GM19455 (cell line): ENCODE data around the gene FANCE.
"Not testable (repeated sequence)": the region's sequence is repeated elsewhere in the genome, so short reads cannot be mapped to it uniquely, and the experiment has no call there.

Source experiments
- ATAC-seq: cut with Tn5 transposase; IDR thresholded peaks from one replicate; pipeline ENCODE4 v1.9.1; 2021; ENCODE audit not compliant: unreplicated experiment

Gene FANCE

DNA sequence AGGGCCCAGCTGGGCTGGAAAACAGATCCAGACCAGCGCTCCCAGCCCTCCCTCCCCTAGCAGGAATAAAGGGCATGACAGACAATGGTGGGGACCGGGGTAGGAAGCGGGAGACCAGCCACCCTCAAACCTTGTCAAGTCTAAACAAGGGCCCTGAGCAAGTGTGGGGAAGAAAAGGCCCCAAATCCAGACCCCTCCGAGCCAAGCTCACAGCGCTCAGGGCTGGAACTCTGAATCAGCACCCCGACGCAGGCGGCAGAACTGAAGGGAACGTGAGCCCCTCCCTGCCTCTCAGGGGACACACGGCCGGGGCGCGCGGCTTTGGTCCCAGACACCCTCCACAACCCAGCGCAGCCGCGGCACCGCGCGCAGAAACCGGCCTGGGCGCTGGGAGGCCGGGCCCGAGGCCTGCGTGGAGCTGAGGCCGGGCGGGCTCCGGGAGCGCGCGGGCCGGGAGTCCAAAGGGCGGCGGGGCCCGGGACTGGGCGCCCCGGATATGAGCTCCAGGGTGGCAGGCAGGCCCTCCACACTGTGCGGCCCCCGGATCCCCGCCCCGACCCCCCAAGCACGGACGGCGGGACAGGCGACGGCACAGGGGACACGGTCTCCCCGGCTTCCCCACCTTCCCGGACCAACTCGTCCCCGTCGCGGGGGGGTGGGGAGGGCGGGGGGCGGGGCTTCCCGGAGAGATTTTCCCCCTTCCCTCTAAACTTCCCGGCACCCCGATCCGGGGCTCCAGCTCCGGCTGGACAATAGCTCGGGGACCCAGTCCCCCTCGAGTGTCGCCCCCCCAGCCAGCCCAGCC lies 44.1 kb downstream of the FANCE start:
- no peak for ATAC-seq

DNA sequence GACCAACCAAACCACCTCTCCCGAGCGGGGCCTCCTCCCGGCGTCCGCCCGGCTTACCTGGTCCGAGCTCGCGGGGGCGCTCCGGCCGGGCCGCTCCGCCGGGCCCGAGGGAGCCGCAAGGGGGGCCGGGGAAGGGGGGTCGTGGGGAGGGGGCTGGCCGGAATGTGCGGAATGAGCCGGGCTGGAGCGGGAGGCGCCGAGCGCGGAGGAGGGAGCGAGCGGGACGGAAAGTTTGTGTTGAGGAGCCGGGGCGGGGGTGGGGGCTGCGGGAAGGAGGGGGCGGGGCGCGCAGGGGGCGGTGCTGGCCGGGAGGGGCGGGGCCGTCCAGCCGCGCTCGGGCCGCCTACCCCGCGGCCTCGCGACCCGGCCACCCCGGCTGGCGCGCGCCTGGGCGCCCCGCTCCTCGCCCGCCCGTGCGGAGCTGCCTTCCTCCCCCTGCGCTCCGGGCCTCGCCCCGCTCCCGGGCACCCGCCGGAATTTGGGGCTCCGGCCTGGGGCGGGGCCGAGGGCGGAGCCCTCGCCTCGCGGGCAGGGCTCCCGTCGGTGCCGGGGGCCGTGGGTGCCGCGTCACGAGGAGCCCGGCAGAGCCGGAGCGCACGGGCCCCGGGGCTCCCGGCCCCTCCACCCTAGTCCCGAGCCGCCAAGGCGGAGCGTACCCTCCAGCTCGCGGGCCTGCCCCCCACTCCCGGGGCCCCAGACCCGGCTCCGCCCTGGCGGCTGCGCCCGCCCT lies 44.9 kb downstream of the FANCE start, which contains the start of gene TEAD3:
Gene TEAD3, minus strand, starts transcription at position 239 of the 730 bp plus-strand sequence.
- ATAC-seq: no peak

DNA sequence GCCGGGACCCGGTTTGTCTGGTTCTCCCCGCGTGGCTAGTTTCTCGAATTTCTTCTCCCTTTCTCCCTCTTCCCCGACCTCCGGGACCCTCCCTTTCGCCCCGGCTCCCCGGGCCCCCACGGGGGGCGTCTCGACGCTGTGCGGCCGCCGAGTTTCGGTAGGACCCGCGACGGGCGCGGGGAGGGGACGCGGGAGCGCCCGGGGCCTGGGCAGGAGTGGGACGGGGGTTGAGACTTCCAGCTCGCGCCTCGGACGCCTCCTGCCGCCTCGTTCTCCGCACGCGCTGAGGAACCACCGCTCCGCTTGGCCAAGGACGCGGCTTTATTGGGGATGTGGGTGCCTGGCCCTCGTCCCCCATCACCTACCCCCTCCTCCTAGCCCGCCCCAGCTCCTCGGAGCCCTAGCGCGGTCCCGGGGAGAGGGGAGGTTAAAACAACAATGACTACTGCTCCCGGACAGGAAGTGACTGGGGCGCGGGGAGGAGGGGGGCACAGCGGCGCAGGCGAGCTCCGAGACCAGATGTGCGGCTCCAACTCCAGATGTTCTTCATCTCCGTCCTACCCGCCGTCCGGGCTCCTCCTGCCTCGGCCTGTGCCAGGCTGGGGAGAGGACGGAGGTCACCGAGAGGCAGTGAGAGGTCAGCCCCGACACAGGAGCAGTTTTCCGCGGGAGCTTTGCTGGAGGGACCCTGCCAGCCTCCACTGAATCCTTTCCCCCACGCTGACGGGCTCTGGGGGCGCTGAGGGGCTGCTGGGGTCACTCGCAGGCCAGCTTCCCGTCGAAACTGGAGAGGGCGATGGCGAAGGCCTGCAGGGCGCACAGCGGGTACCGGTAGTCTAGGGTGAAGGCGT lies 45.7 kb downstream of the FANCE start:
- ATAC-seq: no peak

DNA sequence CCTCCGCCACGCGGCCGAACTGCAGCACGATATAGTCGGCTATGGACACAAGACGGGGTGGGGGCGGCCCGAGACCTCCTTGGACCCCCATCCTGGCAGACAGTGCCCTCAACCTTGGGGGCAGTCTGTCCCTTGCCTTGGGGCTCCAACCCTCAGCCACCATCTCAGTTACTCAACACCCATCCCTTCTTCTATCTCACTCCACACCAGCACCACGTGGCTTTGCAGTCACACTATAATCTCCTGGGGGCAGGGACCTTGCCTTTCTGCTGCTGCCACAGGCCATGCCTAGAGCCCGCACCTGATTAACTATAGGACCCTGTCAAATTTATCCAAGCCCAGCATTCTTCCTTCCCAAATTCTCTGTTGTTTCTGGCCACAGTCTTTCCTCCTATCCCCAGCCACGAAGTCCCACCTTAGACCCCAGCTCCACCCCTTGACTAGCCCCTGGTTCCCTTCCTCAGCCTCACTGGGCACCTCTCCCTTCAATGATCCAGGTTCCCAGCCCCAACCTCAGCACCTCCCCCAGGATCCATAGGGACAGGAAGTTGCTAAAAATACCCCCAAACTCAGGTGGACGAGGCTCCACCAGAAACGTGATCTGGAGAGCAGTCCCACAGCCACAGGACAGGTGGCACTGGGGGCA lies 46.4 kb downstream of the FANCE start:
- ATAC-seq: no peak

DNA sequence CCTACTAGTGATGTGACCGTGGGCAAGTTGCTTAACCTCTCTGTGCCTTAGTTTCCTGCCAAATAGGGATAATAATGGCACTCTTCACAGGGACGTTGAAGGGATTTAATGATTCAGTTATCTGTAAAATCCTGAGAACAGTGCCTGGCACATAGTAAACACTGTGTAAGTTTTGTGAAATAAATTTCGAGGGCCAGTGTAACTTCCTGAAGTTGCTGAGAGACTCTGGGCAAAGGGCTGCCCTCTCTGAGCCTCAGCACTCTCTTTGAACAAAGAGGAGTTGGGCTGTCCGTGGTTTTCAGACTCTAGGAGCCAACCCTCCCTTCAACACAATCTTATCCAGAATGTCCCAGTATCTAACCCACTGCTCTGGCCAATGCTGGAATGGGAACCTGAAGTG lies 47.2 kb downstream of the FANCE start:
- no peak for ATAC-seq

DNA sequence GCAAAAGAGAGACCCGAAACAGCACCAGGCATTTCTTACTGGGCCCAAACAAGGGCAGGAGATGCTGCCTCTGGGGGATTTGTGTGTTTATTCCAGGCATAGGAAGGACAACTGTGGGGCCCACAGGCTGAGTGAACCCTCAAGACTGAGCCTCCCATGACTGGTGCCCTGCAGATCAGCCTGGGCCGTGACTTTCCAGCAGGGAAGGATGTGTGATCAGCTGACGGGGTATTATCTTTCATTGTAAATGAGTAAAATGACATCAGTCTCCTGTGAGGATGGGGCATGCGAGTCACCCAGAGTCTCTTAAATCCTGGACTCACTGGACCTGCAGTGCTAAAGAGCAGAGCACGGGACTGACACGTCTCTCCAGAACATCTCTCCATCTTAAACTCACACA lies 48.6 kb downstream of the FANCE start:
- no peak for ATAC-seq

DNA sequence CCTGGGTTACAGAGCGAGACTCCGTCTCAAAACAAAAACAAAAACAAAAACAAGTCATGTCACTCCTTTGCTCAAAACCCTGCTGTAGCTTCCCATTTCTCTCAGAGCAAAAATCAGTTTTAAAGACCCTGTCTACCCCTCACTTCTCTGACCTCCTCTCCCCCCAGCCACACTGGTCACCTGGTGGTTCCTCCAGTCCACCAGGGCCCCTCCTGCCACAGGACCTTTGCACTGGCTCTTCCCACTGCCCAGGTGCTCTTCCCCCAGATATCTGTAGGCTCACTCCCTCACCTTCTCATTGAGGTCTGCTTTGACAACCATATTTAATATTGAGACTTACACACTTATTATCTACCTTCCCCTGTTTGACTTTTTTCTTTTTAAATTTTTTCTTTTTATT lies 49.6 kb downstream of the FANCE start:
- no peak for ATAC-seq

DNA sequence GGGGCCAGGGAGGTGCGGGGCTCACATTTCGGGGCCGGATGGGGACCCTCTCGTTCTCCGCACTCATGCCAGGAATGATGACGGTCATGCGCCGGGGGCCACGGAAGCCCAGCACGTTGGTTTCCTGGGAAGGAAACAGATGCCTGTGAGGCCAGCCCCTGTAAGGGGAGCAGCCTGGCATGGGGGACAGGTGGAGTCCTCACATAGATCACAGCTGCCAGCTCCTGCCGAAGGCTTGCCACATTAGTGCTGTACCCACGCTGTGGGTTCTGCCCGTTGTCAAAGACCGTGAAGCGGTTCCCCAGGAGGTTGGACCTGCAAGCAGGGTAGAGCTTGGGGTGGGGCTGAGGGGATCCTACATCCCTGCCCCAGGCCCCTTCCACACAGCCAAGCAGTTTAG lies 51.4 kb downstream of the FANCE start:
- no peak for ATAC-seq

DNA sequence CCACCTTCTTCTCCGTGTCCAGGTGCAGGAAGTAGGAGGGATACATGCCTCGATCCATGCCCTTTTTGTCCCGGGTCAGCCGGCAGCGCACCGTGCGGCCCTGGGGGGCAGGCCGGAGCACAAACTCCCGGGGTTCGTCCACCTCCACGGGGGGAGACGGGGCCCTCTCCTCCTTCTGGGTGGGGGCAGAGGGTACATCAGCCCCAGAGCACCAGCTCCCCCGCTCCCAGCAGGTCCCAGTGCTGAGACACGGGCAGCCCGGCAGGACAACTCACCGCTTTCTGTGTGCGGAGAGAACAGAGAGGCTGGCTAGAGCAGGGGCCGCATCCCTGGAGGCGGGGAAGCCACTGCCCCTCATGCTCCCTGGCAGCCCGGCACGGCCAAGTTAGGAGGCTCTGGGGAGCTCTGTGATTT lies 53.9 kb downstream of the FANCE start:
- no peak for ATAC-seq

DNA sequence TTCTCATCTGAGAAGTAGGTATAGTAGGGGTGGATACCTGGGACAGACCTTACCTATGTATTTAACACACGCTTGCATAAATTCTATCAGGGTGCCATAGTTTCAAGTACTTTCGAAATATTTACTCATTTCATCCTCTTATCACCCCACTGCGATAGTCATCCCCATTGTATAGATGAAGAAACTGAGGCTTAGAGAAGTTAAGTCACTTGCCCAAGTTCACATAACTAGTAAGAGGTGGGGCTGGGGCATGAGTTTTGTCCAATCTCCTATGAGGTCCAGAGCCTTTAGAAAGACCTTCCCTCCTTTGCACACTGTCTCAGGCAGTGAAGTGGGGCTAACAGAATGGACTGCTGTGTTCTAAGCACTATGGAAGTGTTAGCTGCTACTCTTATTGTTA lies 54.4 kb downstream of the FANCE start:
- no peak for ATAC-seq

DNA sequence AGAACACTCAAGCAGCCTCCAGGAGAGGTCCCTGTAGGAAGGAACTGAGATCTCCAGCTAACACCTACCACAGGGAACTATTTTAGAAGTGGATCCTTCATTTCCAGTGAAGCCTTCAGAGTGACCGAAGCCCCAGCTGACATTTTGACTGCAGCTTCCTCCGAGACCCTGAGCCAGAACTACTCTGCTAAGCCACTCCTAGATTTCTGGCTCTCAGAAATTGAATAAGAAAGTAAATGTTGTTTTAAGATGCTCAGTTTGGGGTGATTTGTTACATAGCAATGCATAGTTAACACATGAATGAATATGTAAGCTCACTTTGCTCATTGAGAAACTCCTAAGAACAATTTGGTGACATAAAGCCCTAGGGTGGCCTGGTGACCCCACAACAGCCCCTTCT lies 55.1 kb downstream of the FANCE start:
- ATAC-seq: no peak

DNA sequence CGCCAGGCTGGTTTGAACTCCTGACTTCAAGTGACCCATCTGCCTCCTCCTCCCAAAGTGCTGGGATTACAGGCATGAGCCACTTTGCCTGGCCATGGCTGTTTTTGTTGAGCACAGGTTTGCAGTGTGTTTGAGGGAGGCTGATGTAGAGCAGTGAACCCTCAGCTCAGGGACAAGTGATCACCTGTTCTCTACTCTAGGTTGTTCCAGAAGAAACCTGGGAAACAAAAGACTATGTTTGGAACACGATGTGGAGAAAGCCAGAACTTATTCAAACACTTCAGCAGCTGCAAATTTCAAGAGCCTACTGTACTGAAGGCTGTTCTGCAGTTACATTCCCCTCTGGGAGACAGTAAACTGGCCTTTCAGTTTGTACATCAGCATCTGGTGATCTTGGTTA lies 55.9 kb downstream of the FANCE start:
- no peak for ATAC-seq

DNA sequence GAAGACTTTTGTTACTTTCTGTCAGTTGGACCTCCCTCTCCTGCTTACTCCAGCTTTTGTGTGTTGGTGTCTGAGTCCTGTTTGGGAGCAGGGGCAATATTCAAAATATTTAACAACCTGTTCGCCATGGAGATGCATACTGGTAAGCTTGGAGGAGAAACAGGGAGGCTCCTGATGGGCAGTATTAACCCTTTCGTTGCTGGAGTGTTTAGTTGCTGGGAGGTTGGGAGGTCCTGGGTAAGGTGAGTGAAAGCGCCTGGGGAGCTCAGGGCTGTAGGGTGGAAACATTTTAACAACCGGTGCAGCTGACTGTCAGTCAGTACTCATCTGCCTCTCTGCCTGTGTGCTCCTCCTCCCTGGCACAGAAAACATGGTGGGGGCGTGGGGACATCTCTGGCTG lies 56.4 kb downstream of the FANCE start:
- no peak for ATAC-seq

DNA sequence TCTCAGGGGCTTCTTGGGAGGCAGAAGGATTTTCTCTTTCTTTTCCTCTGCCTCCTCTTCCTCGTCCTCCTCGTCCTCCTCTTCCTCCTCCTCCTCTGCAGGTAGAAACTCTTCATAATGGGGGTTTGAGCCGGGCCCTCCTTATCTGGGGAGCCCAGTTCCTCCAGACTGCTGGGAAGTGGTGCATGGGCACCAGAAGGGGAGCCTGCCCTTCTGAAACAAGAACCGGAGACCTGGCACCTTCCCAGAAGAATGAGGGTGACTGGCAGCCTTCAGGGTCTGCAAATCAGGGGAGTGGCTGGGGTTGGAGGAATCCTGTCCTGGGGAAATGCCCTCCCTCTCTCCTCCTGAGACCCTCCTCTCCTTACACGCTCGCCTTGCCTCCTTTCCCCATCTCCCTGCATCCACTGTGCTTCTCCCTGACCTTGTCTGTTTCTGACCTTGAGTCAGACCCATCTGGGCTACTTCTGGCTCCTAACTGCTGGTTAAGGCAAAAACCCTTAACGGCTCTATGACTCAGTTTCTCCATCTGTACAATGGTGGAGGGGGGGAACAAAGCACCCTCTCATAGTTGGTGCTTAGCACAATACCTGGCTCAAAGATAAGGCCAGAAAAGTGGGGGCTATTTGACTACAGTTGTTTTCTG lies 58.9 kb downstream of the FANCE start:
- no peak for ATAC-seq

DNA sequence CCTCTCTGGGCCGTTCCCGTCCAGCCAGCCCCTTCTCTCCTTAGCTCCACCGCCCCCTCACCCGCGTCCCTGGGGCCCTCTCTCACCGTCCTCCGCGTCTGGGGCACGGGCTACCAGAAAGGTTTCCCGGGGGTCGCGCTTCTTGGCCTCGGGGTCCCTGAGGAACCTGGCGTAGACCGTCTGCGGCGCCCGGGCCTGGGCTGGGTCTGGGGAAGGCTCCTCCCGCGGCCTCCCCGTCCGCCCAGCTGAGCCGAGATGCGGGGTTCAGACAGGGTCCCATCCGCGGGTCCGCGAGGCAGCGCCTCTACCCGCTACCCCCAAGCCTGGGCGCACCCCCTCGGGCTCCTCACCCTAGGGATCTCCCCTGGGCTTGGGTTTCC lies 59.4 kb downstream of the FANCE start:
- no peak for ATAC-seq

DNA sequence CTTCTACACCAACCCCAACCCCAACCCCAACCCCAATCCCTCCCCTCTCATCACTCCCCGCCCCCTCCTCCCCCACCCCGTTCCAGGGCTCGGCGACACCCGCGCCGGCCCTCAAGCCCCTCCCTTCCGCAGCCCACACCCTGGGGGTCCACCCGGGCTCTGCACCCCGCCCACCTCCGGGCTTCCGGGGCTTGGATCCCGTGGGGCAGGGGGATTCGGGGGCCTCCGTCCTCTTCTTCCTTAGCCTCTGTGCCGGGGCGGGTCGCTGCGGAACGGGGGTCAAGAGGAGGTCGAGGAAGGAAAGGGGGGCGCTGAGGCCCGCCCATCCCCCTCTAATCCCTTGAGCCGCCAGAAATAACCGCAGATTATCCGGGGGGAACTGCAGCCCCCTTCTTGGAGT lies 59.9 kb downstream of the FANCE start:
- ATAC-seq: no peak

DNA sequence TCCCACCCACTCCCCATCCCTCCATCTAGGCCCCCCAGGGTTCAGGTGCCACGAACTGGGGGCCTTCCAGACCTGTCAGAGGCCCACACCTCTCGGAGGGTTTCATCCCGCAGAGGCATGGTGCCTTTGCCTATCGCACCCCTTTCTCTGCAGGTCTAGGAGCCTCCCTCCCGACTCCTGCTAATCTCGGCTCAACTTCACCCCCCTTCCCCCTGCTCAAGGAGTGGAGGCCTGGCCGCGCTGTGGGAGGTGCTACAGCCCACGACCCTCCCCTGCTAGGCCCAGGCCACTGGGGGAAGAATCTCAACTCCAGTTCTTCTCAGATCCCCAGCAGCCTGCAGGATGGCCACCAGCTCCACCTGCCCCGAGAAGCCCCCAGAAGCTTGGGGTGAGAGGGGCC lies 60.6 kb downstream of the FANCE start, which contains the start of gene TULP1:
Gene TULP1, minus strand, starts transcription at position 157 of the 400 bp plus-strand sequence. Its CDS starts 38 bp downstream, at position 119.
- ATAC-seq: no peak

DNA sequence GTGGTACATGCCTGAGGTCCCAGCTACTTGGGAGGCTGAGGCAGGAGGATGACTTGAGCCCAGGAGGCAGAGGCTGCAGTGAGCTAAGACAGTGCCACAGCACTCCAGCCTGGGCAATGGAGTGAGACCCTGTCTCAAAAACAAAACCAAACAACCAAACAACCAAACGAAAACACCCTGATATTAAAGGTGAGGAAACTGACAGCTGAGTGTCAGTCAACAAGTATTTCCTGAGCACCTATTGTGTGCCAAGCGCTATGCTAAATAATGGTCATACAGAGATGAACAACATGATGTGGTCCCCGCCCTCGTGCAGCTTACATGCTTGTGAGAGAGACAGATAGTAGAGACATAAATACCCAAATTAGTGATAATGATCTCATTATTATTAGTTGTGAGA lies 62.4 kb downstream of the FANCE start:
- no peak for ATAC-seq

DNA sequence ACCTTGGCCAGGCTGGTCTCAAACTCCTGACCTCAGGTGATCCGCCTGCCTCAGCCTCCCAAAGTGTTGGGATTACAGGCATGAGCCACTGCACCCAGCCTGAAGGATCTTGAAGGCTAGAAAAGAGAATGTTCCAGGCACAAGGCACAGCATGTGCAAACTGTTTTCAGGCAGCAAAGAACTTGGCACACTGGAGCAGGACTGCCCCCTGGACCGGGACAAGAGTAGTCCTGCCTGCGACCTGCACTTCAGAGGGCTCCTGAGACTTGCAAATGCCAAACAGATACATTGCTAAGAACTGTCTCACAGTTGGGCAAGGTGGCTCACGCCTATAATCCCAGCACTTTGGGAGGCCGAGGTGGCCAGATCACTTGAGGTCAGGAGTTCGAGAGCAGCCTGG lies 63.8 kb downstream of the FANCE start:
- ATAC-seq: not testable (repeated sequence)
